ENCODE results near the gene THRB.

The THRB gene

GRCh38 chr3:24227635-24228034, 267.0 kb downstream of the THRB start:
- Mint-ChIP-seq H3K36me3 (ENCODE audit: insufficient read depth) (peaks cover 1% of the 10 kb centered on the region), H3K27me3 (peaks cover 13% of the 10 kb centered on the region), H3K4me1 (no peaks in the 10 kb centered on the region), H3K4me3 (no peak overlapping the region), H3K9me3 (no peaks in the 10 kb centered on the region), H3K27ac (ENCODE audit: low read depth) (no peak overlapping the region)
- ATAC-seq (replicated peaks; ENCODE audit: extremely low read depth, poor library complexity, severe bottlenecking): no peak
- no peak for DNase-seq (ENCODE audit: low spot score in 2 of 2)

GRCh38 chr3:24226397-24226796, 268.3 kb downstream of the THRB start:
- peaks cover 1% of the 10 kb centered on the region for H3K36me3 Mint-ChIP-seq (ENCODE audit: insufficient read depth)
- no peak overlapping the region for H3K4me3 Mint-ChIP-seq
- no peak overlapping the region for H3K27ac Mint-ChIP-seq (ENCODE audit: low read depth)
- no peaks in the 10 kb centered on the region for H3K9me3 Mint-ChIP-seq
- peaks cover 18% of the 10 kb centered on the region for H3K27me3 Mint-ChIP-seq
- no peak for DNase-seq (ENCODE audit: low spot score in 2 of 2)
- no peak for ATAC-seq (replicated peaks; ENCODE audit: extremely low read depth, poor library complexity, severe bottlenecking)
- H3K4me1 Mint-ChIP-seq: no peaks in the 10 kb centered on the region

GRCh38 chr3:24225385-24225950, 269.2 kb downstream of the THRB start:
- peaks cover 1% of the 10 kb centered on the region for H3K36me3 Mint-ChIP-seq (ENCODE audit: insufficient read depth)
- H3K27ac Mint-ChIP-seq (ENCODE audit: low read depth): no peak overlapping the region
- no peaks in the 10 kb centered on the region for H3K9me3 Mint-ChIP-seq
- no peaks in the 10 kb centered on the region for H3K4me1 Mint-ChIP-seq
- H3K27me3 Mint-ChIP-seq: peaks cover 24% of the 10 kb centered on the region
- DNase-seq (ENCODE audit: low spot score in 2 of 2): no peak
- no peak overlapping the region for H3K4me3 Mint-ChIP-seq
- no peak for ATAC-seq (replicated peaks; ENCODE audit: extremely low read depth, poor library complexity, severe bottlenecking)

DNA sequence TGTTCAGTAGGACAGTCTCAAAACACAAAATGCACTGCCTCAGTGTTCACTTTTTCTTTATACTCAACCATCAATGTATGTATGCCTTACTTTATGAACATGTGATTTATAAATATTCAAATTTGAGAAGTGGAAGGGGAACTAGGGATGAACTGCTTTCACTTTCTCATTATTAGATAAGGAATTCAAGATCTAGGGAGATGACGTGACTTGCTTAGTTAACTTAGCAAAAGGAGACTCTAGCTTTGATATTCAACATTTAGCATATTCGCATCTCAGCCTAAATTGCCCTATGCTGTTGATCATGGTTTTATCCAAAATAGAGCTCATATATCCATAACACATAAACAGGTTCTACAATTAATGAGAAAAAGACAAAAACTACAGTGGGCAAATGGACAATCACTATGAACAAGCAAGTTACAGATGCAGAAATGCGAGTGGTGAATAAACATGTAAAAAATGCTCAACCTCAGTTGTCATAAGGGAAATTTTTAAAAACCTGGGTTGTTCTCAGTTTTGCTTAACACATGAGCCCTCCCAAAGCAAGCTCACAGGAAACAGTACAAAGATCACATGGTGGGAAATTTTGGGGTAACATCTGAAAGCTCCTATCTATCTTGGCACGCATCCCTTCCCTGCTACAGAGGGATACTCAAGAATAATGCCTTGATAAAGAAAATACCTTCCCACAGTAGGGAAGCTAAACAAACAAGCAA, 269.8 kb downstream of the THRB start:
- H3K4me1 Mint-ChIP-seq: no peaks in the 10 kb centered on the region
- H3K27me3 Mint-ChIP-seq: peaks cover 26% of the 10 kb centered on the region
- H3K9me3 Mint-ChIP-seq: no peaks in the 10 kb centered on the region
- no peak overlapping the region for H3K4me3 Mint-ChIP-seq
- ATAC-seq (replicated peaks; ENCODE audit: extremely low read depth, poor library complexity, severe bottlenecking) (no peak), DNase-seq (ENCODE audit: low spot score in 2 of 2) (no peak)
- H3K36me3 Mint-ChIP-seq (ENCODE audit: insufficient read depth): peaks cover 1% of the 10 kb centered on the region
- H3K27ac Mint-ChIP-seq (ENCODE audit: low read depth): no peak overlapping the region

GRCh38 chr3:24222165-24222805, 272.4 kb downstream of the THRB start:
- DNase-seq (ENCODE audit: low spot score in 2 of 2): no peak

GRCh38 chr3:24220859-24221657, 273.6 kb downstream of the THRB start:
- Mint-ChIP-seq H3K4me3 (no peak overlapping the region), H3K4me1 (no peaks in the 10 kb centered on the region), H3K27me3 (peaks cover 26% of the 10 kb centered on the region), H3K9me3 (no peaks in the 10 kb centered on the region), H3K27ac (ENCODE audit: low read depth) (no peak overlapping the region), H3K36me3 (ENCODE audit: insufficient read depth) (peaks cover 1% of the 10 kb centered on the region)
- DNase-seq (ENCODE audit: low spot score in 2 of 2) (no peak), ATAC-seq (replicated peaks; ENCODE audit: extremely low read depth, poor library complexity, severe bottlenecking) (no peak)

More at GRCh38 chr3:24222165-24222805, 272.4 kb downstream of the THRB start:
- Mint-ChIP-seq H3K9me3 (no peaks in the 10 kb centered on the region), H3K4me1 (no peaks in the 10 kb centered on the region), H3K36me3 (ENCODE audit: insufficient read depth) (peaks cover 1% of the 10 kb centered on the region), H3K27ac (ENCODE audit: low read depth) (no peak overlapping the region), H3K4me3 (no peak overlapping the region), H3K27me3 (peaks cover 26% of the 10 kb centered on the region)
- no peak for ATAC-seq (replicated peaks; ENCODE audit: extremely low read depth, poor library complexity, severe bottlenecking)

GRCh38 chr3:24215502-24215901, 279.1 kb downstream of the THRB start:
- Mint-ChIP-seq H3K36me3 (ENCODE audit: insufficient read depth) (no peaks in the 10 kb centered on the region), H3K4me3 (no peak overlapping the region)
- no peak for ATAC-seq (replicated peaks; ENCODE audit: extremely low read depth, poor library complexity, severe bottlenecking)

GRCh38 chr3:24211381-24211780, 283.3 kb downstream of the THRB start:
- Mint-ChIP-seq H3K27me3 (no peaks in the 10 kb centered on the region), H3K9me3 (no peaks in the 10 kb centered on the region), H3K4me3 (no peak overlapping the region), H3K36me3 (ENCODE audit: insufficient read depth) (no peaks in the 10 kb centered on the region), H3K27ac (ENCODE audit: low read depth) (no peak overlapping the region), H3K4me1 (no peaks in the 10 kb centered on the region)
- DNase-seq (ENCODE audit: low spot score in 2 of 2) (no peak), ATAC-seq (replicated peaks; ENCODE audit: extremely low read depth, poor library complexity, severe bottlenecking) (no peak)

More at GRCh38 chr3:24215502-24215901, 279.1 kb downstream of the THRB start:
- Mint-ChIP-seq H3K27ac (ENCODE audit: low read depth) (no peak overlapping the region), H3K27me3 (peaks cover 2% of the 10 kb centered on the region), H3K4me1 (no peaks in the 10 kb centered on the region), H3K9me3 (no peaks in the 10 kb centered on the region)
- no peak for DNase-seq (ENCODE audit: low spot score in 2 of 2)

- DNase-seq (ENCODE audit: low spot score in 2 of 2) (no peak), ATAC-seq (replicated peaks; ENCODE audit: extremely low read depth, poor library complexity, severe bottlenecking) (no peak)
- Mint-ChIP-seq H3K4me1 (no peaks in the 10 kb centered on the region), H3K9me3 (peaks cover 6% of the 10 kb centered on the region), H3K36me3 (ENCODE audit: insufficient read depth) (no peaks in the 10 kb centered on the region), H3K4me3 (no peak overlapping the region), H3K27ac (ENCODE audit: low read depth) (no peak overlapping the region), H3K27me3 (peaks cover 46% of the 10 kb centered on the region)
Measured at GRCh38 chr3:24202071-24202470, 292.6 kb downstream of the THRB start.

DNA sequence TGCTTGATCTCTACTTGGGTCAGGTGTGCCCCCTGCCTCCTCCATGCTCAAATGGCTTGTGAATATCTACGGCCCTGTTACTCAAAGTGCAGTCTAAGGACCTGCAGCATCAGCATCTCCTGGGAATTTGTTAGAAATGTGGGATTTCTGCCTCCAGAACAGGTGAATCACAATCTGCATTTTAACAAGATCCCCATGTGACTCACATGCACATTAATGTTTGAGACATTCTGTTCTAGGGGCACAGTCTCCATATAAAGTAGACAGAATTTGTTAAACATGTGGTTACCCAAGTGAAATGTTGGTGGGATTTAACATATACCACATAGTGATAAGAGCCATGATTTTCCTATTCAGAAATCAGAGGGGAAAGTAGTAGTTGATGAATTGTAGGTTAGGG, 293.3 kb downstream of the THRB start:
- no peak overlapping the region for H3K27ac Mint-ChIP-seq (ENCODE audit: low read depth)
- H3K4me3 Mint-ChIP-seq: no peak overlapping the region
- H3K27me3 Mint-ChIP-seq: peaks cover 46% of the 10 kb centered on the region
- no peaks in the 10 kb centered on the region for H3K36me3 Mint-ChIP-seq (ENCODE audit: insufficient read depth)
- DNase-seq (ENCODE audit: low spot score in 2 of 2) (no peak), ATAC-seq (replicated peaks; ENCODE audit: extremely low read depth, poor library complexity, severe bottlenecking) (no peak)
- H3K9me3 Mint-ChIP-seq: peaks cover 6% of the 10 kb centered on the region
- H3K4me1 Mint-ChIP-seq: no peaks in the 10 kb centered on the region

- Mint-ChIP-seq H3K4me1 (no peaks in the 10 kb centered on the region), H3K9me3 (peaks cover 4% of the 10 kb centered on the region), H3K27me3 (peaks cover 41% of the 10 kb centered on the region), H3K4me3 (no peak overlapping the region), H3K27ac (ENCODE audit: low read depth) (no peak overlapping the region), H3K36me3 (ENCODE audit: insufficient read depth) (no peaks in the 10 kb centered on the region)
- ATAC-seq (replicated peaks; ENCODE audit: extremely low read depth, poor library complexity, severe bottlenecking) (no peak), DNase-seq (ENCODE audit: low spot score in 2 of 2) (no peak)
Measured at GRCh38 chr3:24199775-24200247, 294.8 kb downstream of the THRB start.

- H3K27ac Mint-ChIP-seq (ENCODE audit: low read depth): no peak overlapping the region
- H3K4me1 Mint-ChIP-seq: no peaks in the 10 kb centered on the region
- H3K9me3 Mint-ChIP-seq: no peaks in the 10 kb centered on the region
- no peak for ATAC-seq (replicated peaks; ENCODE audit: extremely low read depth, poor library complexity, severe bottlenecking)
- no peaks in the 10 kb centered on the region for H3K36me3 Mint-ChIP-seq (ENCODE audit: insufficient read depth)
- DNase-seq (ENCODE audit: low spot score in 2 of 2): no peak
- peaks cover 36% of the 10 kb centered on the region for H3K27me3 Mint-ChIP-seq
- H3K4me3 Mint-ChIP-seq: no peak overlapping the region
Measured at GRCh38 chr3:24199300-24199699, 295.4 kb downstream of the THRB start.

Data from central memory CD8-positive, alpha-beta T cell (primary cell).